Peyer's patch (tissue), 4 donors: Measurements from ENCODE around the gene INTS1.

Experiments
- POLR2A ChIP-seq, 2 donors: fragments of 450-650 bp; IDR thresholded peaks; one replicate each; pipeline ENCODE4 v1.5.1; 2017; ENCODE audit warnings: antibody characterized with exemption in 2 of 2, mild to moderate bottlenecking in 2 of 2, moderate library complexity in 2 of 2
- TF ChIP-seq, protein P1 (sequence below), 6 experiments: fragments of 450-650 bp in 4 of 6; fragments of 200-600 bp in 2 of 6; sonication (generic) in 1 of 6; IDR thresholded peaks; one replicate each; pipeline ENCODE4 v1.5.1; 2017 to 2019; ENCODE audit warnings: antibody characterized with exemption in 6 of 6, mild to moderate bottlenecking in 3 of 6, moderate library complexity in 1 of 6

DNA sequence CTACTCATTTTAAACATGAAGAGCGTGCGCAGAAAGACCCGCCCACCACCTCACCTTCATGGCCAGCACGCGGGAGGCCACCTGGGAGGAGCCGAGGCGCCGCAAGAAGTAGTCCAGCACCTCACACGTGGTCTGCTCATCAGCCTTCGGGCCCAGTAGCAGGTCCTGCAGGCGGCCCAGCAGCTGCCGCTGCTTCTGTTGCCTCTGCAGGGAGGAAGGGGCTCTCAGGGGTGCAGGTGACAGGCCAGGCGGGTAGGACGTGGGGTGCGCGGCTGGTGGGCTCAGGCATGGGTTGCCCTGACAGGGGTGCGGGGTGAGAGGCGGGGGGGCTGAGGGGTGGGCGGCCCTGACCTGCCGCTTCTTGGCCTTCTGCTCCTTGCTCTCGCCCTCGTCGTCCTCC, 17.6 kb downstream of the INTS1 start:
- TF ChIP-seq, protein P1, sequence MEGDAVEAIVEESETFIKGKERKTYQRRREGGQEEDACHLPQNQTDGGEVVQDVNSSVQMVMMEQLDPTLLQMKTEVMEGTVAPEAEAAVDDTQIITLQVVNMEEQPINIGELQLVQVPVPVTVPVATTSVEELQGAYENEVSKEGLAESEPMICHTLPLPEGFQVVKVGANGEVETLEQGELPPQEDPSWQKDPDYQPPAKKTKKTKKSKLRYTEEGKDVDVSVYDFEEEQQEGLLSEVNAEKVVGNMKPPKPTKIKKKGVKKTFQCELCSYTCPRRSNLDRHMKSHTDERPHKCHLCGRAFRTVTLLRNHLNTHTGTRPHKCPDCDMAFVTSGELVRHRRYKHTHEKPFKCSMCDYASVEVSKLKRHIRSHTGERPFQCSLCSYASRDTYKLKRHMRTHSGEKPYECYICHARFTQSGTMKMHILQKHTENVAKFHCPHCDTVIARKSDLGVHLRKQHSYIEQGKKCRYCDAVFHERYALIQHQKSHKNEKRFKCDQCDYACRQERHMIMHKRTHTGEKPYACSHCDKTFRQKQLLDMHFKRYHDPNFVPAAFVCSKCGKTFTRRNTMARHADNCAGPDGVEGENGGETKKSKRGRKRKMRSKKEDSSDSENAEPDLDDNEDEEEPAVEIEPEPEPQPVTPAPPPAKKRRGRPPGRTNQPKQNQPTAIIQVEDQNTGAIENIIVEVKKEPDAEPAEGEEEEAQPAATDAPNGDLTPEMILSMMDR (IDR thresholded peaks at IDR 0.05) = no peak
- no peak for TF ChIP-seq POLR2A (IDR thresholded peaks at IDR 0.05)
